Measurements from ENCODE around the gene COL4A3. TPM values are rescaled to one million over a fixed set of nuclear protein-coding genes. Genes with fewer than 3 reads are reported as not detected.

COL4A3 gene
- total RNA-seq, 4 donors from 2014 or later, result 59.7 to 86.5 (median 66.9) TPM

DNA sequence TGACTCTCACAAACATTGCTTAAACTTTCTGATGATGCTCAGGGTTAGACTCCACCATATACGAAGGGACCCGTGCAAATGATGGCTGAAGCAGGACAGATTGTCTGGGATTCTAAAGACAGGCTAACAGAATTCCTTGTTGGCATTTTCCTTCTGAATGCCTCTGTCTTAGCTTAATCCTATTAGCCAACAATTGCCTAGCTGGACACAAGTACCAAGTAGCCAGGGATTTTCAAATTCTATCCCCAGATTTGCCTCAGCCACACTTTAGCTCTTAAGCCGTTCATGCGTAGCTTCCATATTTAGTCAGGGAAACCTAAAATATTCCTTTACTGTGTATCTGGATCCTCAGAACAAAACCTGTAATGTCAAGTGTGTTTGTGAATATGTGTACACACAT is 40.0 kb downstream of the COL4A3 start:
- DNase-seq, result no peak
- H3K27me3 ChIP-seq, result no peaks in the 10 kb centered on the region
- WGBS, 2 donors, result 85 to 86% methylated on average over 4 of the region's 4 CpGs
- no peak overlapping the region for H3K27ac ChIP-seq
- no peaks in the 10 kb centered on the region for H3K4me1 ChIP-seq
- no peak overlapping the region for H3K4me3 ChIP-seq (replicated peaks in 1 of 3)
- TF ChIP-seq, protein P1, sequence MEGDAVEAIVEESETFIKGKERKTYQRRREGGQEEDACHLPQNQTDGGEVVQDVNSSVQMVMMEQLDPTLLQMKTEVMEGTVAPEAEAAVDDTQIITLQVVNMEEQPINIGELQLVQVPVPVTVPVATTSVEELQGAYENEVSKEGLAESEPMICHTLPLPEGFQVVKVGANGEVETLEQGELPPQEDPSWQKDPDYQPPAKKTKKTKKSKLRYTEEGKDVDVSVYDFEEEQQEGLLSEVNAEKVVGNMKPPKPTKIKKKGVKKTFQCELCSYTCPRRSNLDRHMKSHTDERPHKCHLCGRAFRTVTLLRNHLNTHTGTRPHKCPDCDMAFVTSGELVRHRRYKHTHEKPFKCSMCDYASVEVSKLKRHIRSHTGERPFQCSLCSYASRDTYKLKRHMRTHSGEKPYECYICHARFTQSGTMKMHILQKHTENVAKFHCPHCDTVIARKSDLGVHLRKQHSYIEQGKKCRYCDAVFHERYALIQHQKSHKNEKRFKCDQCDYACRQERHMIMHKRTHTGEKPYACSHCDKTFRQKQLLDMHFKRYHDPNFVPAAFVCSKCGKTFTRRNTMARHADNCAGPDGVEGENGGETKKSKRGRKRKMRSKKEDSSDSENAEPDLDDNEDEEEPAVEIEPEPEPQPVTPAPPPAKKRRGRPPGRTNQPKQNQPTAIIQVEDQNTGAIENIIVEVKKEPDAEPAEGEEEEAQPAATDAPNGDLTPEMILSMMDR (IDR thresholded peaks at IDR 0.05), result no peak
- TF ChIP-seq POLR2A (IDR thresholded peaks at IDR 0.05), result no peak
- intact Hi-C loops (cut with DNase I), result no loop called here
- H3K9me3 ChIP-seq, result no peaks in the 10 kb centered on the region
- H3K36me3 ChIP-seq, result no peaks in the 10 kb centered on the region

DNA sequence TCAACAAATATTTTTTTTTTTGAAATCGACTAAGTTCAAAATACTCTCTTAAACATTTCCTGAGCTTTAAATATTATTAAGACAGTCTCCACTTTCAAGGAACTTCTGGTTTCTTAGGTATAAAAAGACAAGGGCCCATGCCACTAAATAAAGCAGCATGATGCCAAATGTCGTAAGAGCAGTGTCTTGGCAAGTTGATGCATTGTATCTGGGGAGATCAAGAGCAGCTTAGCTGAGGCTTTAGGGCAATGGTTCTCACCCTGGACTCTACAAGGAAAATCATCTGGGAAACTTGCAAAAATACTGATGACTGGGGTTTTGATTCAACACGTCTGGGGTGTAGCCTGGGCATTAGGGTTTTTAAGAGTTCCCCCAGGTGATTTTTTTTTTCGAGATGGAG is 41.3 kb downstream of the COL4A3 start:
- TF ChIP-seq POLR2A (IDR thresholded peaks at IDR 0.05), result no peak
- no peak for DNase-seq
- H3K4me1 ChIP-seq, result no peaks in the 10 kb centered on the region
- no peak overlapping the region for H3K27ac ChIP-seq
- H3K4me3 ChIP-seq (replicated peaks in 1 of 3), result no peak overlapping the region
- no peaks in the 10 kb centered on the region for H3K9me3 ChIP-seq
- 78 to 85% methylated on average over 4 of the region's 4 CpGs for WGBS, 2 donors
- H3K27me3 ChIP-seq, result no peaks in the 10 kb centered on the region
- intact Hi-C loops (cut with DNase I), result no loop called here
- no peaks in the 10 kb centered on the region for H3K36me3 ChIP-seq

DNA sequence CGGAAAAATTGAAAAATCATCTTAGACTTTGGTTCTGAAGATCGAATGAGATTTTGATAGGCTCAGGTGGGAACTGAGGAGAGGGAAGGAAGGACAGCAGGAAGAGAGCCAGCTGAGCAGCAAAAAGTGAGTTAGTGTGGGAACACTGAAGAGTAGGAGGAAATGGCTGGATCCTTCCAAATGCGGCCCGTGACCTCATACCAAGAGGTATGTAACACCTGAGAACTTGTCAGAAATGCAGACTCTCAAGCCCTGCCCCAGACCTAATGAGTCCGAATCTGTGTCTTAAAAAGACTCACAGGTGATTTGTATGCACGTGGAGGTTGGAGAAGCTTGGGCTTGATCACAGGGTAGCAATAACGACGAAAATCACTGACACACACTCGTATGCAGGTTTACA is 42.0 kb downstream of the COL4A3 start:
- 88 to 96% methylated on average over 9 of the region's 9 CpGs for WGBS, 2 donors
- intact Hi-C loops (cut with DNase I), result no loop called here
- Histone ChIP-seq H3K9me3 (no peaks in the 10 kb centered on the region), H3K36me3 (no peaks in the 10 kb centered on the region), H3K27ac (no peak overlapping the region), H3K4me3 (replicated peaks in 1 of 3) (no peak overlapping the region), H3K27me3 (no peaks in the 10 kb centered on the region), H3K4me1 (no peaks in the 10 kb centered on the region)
- no peak for DNase-seq
- no peak for TF ChIP-seq POLR2A (IDR thresholded peaks at IDR 0.05)
- TF ChIP-seq, protein P1 (IDR thresholded peaks at IDR 0.05), result no peak

DNA sequence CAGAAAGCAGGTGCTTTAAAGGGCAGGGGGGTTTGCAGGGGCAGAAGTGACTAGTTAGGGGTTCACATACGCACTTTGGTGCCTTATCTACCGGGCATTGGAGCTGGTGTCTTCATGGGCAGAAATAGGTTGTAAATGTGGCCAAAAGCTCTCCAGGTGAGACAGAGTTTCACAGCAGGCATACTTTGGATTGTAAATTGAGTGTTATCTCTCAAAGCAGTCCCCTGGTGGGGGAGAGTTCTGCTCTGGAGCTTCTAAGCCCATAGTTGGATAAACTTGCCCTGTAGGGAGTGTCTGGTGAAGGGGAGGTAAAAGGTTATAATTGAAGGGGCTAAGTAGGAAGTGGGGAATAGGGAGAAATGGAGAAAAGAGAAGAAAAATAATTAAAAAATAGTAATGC is 43.1 kb downstream of the COL4A3 start:
- TF ChIP-seq POLR2A (IDR thresholded peaks at IDR 0.05), result no peak
- TF ChIP-seq, protein P1 (IDR thresholded peaks at IDR 0.05), result no peak
- Histone ChIP-seq H3K9me3 (no peaks in the 10 kb centered on the region), H3K4me3 (replicated peaks in 1 of 3) (no peak overlapping the region), H3K27me3 (no peaks in the 10 kb centered on the region), H3K4me1 (no peaks in the 10 kb centered on the region), H3K27ac (no peak overlapping the region), H3K36me3 (no peaks in the 10 kb centered on the region)
- no peak for DNase-seq
- WGBS, 2 donors, result 88 to 90% methylated on average over 2 of the region's 2 CpGs
- intact Hi-C loops (cut with DNase I), result no loop called here

DNA sequence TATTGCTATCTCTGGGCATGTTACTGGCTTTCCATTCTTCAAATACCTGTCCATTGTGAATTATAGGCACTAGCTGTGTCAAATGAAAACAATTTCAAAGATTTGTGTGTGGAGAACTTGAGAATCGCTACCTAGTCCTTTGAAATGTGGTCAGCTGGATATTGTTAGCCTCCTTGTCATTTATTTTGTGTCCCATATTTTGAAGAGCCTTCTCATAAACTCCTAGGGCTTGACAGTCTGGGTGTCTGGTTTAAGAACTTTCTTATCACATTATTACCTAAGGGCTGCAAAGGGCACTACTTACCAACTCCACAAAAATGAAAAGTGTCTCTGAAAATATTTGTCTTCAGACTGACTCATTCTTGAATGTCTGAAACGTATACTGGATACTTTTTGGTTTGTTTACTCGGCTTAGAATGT is 50.2 kb downstream of the COL4A3 start:
- WGBS, 2 donors, result 68 to 78% methylated on average over 3 of the region's 3 CpGs
- intact Hi-C loops (cut with DNase I), result no loop called here
- TF ChIP-seq, protein P1 (IDR thresholded peaks at IDR 0.05), result no peak
- TF ChIP-seq POLR2A (IDR thresholded peaks at IDR 0.05), result no peak
- H3K36me3 ChIP-seq, result no peaks in the 10 kb centered on the region
- H3K9me3 ChIP-seq, result no peaks in the 10 kb centered on the region
- H3K27me3 ChIP-seq, result no peaks in the 10 kb centered on the region
- H3K4me3 ChIP-seq (replicated peaks in 1 of 3), result no peak overlapping the region
- no peak overlapping the region for H3K27ac ChIP-seq
- no peaks in the 10 kb centered on the region for H3K4me1 ChIP-seq
- no peak for DNase-seq

Data from thyroid gland (tissue), 4 donors.